GM12878 (cell line): ENCODE measurements around the gene TSKU. TPM values are rescaled to one million over a fixed set of nuclear protein-coding genes. Genes with fewer than 3 reads are reported as not detected.

Experiments used
- ATAC-seq: fragments of 200-7000 bp; cut with Tn5 transposase; 3 replicates; pipeline ENCODE4 v1.9.1; 2020; ENCODE audit warnings: mild to moderate bottlenecking, moderate library complexity
- BruUV-seq: library from RNA; stranded (reverse); fragments of 400-500 nt; replicated peaks from 2 replicates; lab custom pipeline; 2021; lab: Mats Ljungman, UMichigan
- CTCF ChIA-PET: fragments of 300-600 bp; sonication (Branson Sonifier 250); formaldehyde crosslinking; extraction: SDS; loops from one replicate; lab custom pipeline; 2021; ENCODE audit warnings: inconsistent platforms; lab: Yijun Ruan, JAX
- POLR2A ChIA-PET: fragments of 350-600 bp; formaldehyde crosslinking; extraction: SDS; loops from one replicate; lab custom pipeline; 2021; ENCODE audit warnings: inconsistent platforms; lab: Charles Lee
- RAD21 ChIA-PET: fragments of 300-600 bp; sonication (Branson Sonifier 250); formaldehyde crosslinking; loops from one replicate; lab custom pipeline; 2023; ENCODE audit warnings: antibody characterized with exemption; ENCODE audit not compliant: unreplicated experiment; lab: Charles Lee
- SMC1A ChIA-PET: fragments of 300-600 bp; sonication (Branson Sonifier 250); formaldehyde crosslinking; loops from one replicate; lab custom pipeline; 2023; ENCODE audit not compliant: unreplicated experiment, uncharacterized antibody; lab: Charles Lee
- DNase-seq: peaks from one replicate; pipeline ENCODE4 v3.0.0-alpha.2; 2011; ENCODE audit warnings: low read depth, low spot score
- FAIRE-seq: peaks from 3 replicates; lab custom pipeline; 2011; peaks lifted over from hg19 to GRCh38; lab: Jason Lieb, UNC
- H2AFZ ChIP-seq: 2 replicates; pipeline ENCODE4 v1.6.0; 2011; ENCODE audit warnings: low read depth, low read length, control low read depth; ENCODE audit not compliant: control insufficient read depth
- H3K27ac ChIP-seq: 2 replicates; pipeline ENCODE4 v1.5.1; 2011; ENCODE audit warnings: control low read depth; ENCODE audit not compliant: control insufficient read depth, insufficient read depth
- H3K27me3 ChIP-seq, 2 experiments: replicated peaks in 1 of 2; 2 replicates each; pipeline versions ENCODE4 v1.6.0 to v1.6.1; 2011; ENCODE audit warnings: low read length in 1 of 2; ENCODE audit not compliant: control insufficient read depth in 2 of 2, insufficient read depth in 2 of 2
- H3K36me3 ChIP-seq, 2 experiments: 2 replicates each; pipeline ENCODE4 v1.5.1; 2011; ENCODE audit warnings: low read length in 1 of 2; ENCODE audit not compliant: control insufficient read depth in 2 of 2, insufficient read depth in 2 of 2
- H3K4me1 ChIP-seq: 2 replicates; pipeline ENCODE4 v1.6.1; 2011; ENCODE audit warnings: mild to moderate bottlenecking, low read length, moderate library complexity, mixed read lengths; ENCODE audit not compliant: control insufficient read depth, insufficient read depth
- H3K4me2 ChIP-seq: 2 replicates; pipeline ENCODE4 v1.6.0; 2011; ENCODE audit warnings: control low read depth; ENCODE audit not compliant: control insufficient read depth, insufficient read depth
- H3K4me3 ChIP-seq: fragments of 200-600 bp; sonication (generic); 2 replicates; pipeline ENCODE4 v1.5.1; 2016
- H3K79me2 ChIP-seq: 2 replicates; pipeline ENCODE4 v1.6.0; 2011; ENCODE audit warnings: low read length; ENCODE audit not compliant: control insufficient read depth, insufficient read depth
- H3K9ac ChIP-seq: 2 replicates; pipeline ENCODE4 v1.8.0; 2011; ENCODE audit warnings: low read length, control low read depth, mixed read lengths; ENCODE audit not compliant: control insufficient read depth, insufficient read depth
- H3K9me3 ChIP-seq: replicated peaks from 3 replicates; pipeline ENCODE4 v1.5.1; 2011; ENCODE audit warnings: mild to moderate bottlenecking, low read length; ENCODE audit not compliant: control insufficient read depth, insufficient read depth
- H4K20me1 ChIP-seq: 2 replicates; pipeline ENCODE4 v1.6.0; 2011; ENCODE audit not compliant: control insufficient read depth, insufficient read depth
- CBFB ChIP-seq: IDR thresholded peaks from 2 replicates; pipeline ENCODE4 v1.6.1; 2016; ENCODE audit warnings: antibody characterized with exemption, low read depth
- FOXK2 ChIP-seq: fragments of 450-650 bp; IDR thresholded peaks from 2 replicates; pipeline ENCODE4 v1.6.1; 2017; ENCODE audit warnings: mild to moderate bottlenecking, moderate library complexity
- HDGF ChIP-seq: fragments of 450-650 bp; IDR thresholded peaks from 2 replicates; pipeline ENCODE4 v1.6.1; 2016; ENCODE audit warnings: antibody characterized with exemption
- HSF1 ChIP-seq: fragments of 150-350 bp; IDR thresholded peaks from 2 replicates; pipeline ENCODE4 v1.6.1; 2014; ENCODE audit warnings: mild to moderate bottlenecking, low read depth, low read length
- NFYB ChIP-seq: IDR thresholded peaks from 2 replicates; pipeline ENCODE4 v1.6.1; 2011; ENCODE audit warnings: low read depth, mild to moderate bottlenecking, low read length, improper control_type of control experiment, moderate library complexity; ENCODE audit not compliant: insufficient read depth
- PML ChIP-seq: IDR thresholded peaks from 2 replicates; pipeline ENCODE4 v1.6.1; 2012; ENCODE audit warnings: low read length, inconsistent platforms
- ZNF217 ChIP-seq: fragments of 450-650 bp; IDR thresholded peaks from 2 replicates; pipeline ENCODE4 v1.6.1; 2017; ENCODE audit warnings: antibody characterized with exemption, mild to moderate bottlenecking
- WGBS: methylation state at CpG from one replicate; pipeline ENCODE4 v1.1.6; 2016; ENCODE audit warnings: low lambda C conversion rate; ENCODE audit not compliant: insufficient replicate concordance, insufficient coverage; ENCODE audit errors: missing lambda C conversion rate; 5-methylcytosine and 5-hydroxymethylcytosine counted together
- in situ Hi-C: fragments of 300-500 bp; cut with MboI; formaldehyde crosslinking; loops from 9 replicates; pipeline ENCODE4 v1.14.3; 2018; ENCODE audit warnings: mixed read lengths
- intact Hi-C: fragments of 100-400 bp; cut with micrococcal nuclease; formaldehyde crosslinking; loops from one replicate; pipeline ENCODE4 v1.14.2; 2022; ENCODE audit not compliant: unreplicated experiment
- polyA plus RNA-seq, 11 experiments: library from polyadenylated mRNA; depleted of rRNA in 4 of 11; unstranded in 6 of 11; stranded (reverse) in 5 of 11; fragments of >200 nt; fragmentation: Nextera tagmentation in 4 of 11; fragmentation: Illumina TruSeq in 1 of 11; extraction: Ambion mirVana in 4 of 11; extraction: Trizol in 1 of 11; gene quantifications; 1 replicate in 1 of 11; 2 replicates in 10 of 11; pipeline versions ENCODE4 v1.2.1 to v1.2.3, GENCODE V29; 2011 to 2016; ENCODE audit warnings: inconsistent platforms in 2 of 11, missing spikeins in 2 of 11, low read depth in 1 of 11
- total RNA-seq, 4 experiments: library from RNA; depleted of rRNA in 3 of 4; stranded (reverse); fragments of >200 nt in 3 of 4; fragmentation: Illumina TruSeq in 1 of 4; extraction: Trizol in 1 of 4; gene quantifications; 2 replicates each; pipeline versions ENCODE4 v1.2.1 to v1.2.3, GENCODE V29; 2013 to 2021

The TSKU gene
- total and polyA plus RNA-seq, 10 of the 15 experiments (the other 5 are each of a cell fraction or from before 2014, with no cell fraction given) = 0.04 to 1.5 (median 0.62) TPM

DNA sequence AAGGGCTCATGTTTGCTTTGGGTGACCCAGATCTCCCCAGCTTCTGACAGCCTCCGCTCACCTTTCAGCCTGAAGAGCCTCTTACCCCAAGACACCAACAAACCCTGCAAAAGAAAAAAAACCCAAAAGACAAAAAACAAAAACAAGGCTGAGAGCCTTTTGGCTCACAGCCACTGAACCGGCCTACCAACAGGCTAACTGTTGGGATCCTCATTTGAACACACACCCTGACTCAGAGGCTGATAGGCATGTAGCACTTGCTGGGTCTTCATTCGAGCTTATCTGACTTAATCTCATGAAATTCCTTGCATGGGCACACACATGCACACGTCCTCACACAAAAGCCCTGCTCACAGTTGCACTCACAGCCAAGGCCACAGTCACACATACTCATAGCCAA, 22.9 kb upstream of the TSKU start:
- ChIA-PET SMC1A (no interaction called here), CTCF (no interaction called here), RAD21 (no interaction called here), POLR2A (no interaction called here)
- no peak for TF ChIP-seq ZNF217
- in situ Hi-C loops (no loop called here), intact Hi-C loops (no loop called here)
- no TSS peak for BruUV-seq
- Histone ChIP-seq H3K4me2 (no peak overlapping the region), H4K20me1 (no peaks in the 10 kb centered on the region; the same call in 1 of the 2 replicates), H3K36me3 (no peaks in the 10 kb centered on the region), H3K4me3 (no peak overlapping the region), H3K9me3 (no peaks in the 10 kb centered on the region), H2AFZ (no peak overlapping the region), H3K27ac (no peak overlapping the region), H3K9ac (no peak overlapping the region), H3K4me1 (no peaks in the 10 kb centered on the region; the same call in 1 of the 2 replicates), H3K27me3 (peaks cover 0 to 1% of the 10 kb centered on the region in 2 experiments; a peak in 3 of 4 replicates), H3K79me2 (no peaks in the 10 kb centered on the region)
- FAIRE-seq (no peak), ATAC-seq (no peak), DNase-seq (no peak)
- WGBS = 0% methylated on average over 4 of the region's 4 CpGs

DNA sequence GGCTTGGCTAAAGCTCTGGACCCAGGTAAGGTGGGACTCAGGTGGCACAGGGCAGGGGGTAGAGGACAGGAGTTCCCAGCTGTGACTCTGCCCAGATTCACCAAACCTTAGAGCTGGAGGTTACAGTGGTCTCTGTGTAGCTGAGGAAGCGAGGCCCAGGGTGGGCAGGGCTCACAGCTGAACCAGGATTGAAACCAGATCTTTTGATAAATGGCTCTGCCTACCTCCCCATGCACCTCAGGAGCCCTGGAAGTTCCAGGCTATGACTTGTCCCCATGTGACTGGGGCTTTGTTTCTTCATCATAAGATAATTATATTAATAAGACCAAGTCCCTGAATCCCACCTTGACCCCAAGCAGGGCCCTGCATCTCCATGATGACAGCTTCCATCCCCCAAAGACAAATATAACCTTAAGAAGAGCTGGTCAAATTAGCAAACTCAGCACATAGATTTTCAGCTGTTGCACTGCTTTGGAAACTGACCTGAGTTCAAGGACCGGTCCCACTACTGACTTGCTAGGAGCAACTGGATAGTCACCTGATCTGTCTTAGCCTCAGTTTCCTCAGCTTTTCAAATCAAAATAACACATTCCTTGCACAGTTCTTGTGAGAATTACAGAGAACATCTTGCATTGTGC, 21.3 kb upstream of the TSKU start:
- no peak overlapping the region for H3K9ac ChIP-seq
- CTCF ChIA-PET = interaction anchor here (1.2 to 1.7 kb wide), 2 partner anchors 64 to 158 kb away, joined by 3 to 4 read pairs; no protein-coding TSS in a partner anchor
- SMC1A ChIA-PET = no interaction called here
- no peak overlapping the region for H3K27ac ChIP-seq
- in situ Hi-C loops (no loop called here), intact Hi-C loops (no loop called here)
- POLR2A ChIA-PET = no interaction called here
- no peak for TF ChIP-seq HSF1
- no peak for TF ChIP-seq FOXK2
- TF ChIP-seq PML = no peak
- TF ChIP-seq CBFB = no peak
- TF ChIP-seq HDGF = no peak
- TF ChIP-seq NFYB = no peak
- no peaks in the 10 kb centered on the region for H3K36me3 ChIP-seq
- DNase-seq = no peak
- H3K27me3 ChIP-seq = peaks cover 0 to 1% of the 10 kb centered on the region in 2 experiments; a peak in 3 of 4 replicates
- 21% methylated on average over 2 of the region's 2 CpGs for WGBS
- H4K20me1 ChIP-seq = no peaks in the 10 kb centered on the region; the same call in 1 of the 2 replicates
- ATAC-seq = no peak
- no TSS peak for BruUV-seq
- RAD21 ChIA-PET = no interaction called here
- no peak overlapping the region for H3K4me3 ChIP-seq
- no peak overlapping the region for H2AFZ ChIP-seq
- H3K4me1 ChIP-seq = no peaks in the 10 kb centered on the region; the same call in 1 of the 2 replicates
- H3K9me3 ChIP-seq = no peaks in the 10 kb centered on the region
- H3K79me2 ChIP-seq = no peaks in the 10 kb centered on the region
- no peak overlapping the region for H3K4me2 ChIP-seq
- no peak for FAIRE-seq
